HG02885 (cell line): ENCODE measurements around the gene SLC23A3.

Experiments
- ATAC-seq: cut with Tn5 transposase; IDR thresholded peaks from one replicate; pipeline ENCODE4 v1.9.1; 2021; ENCODE audit warnings: mild to moderate bottlenecking; ENCODE audit not compliant: unreplicated experiment, poor library complexity

Gene SLC23A3

GRCh38 chr2:219116776-219117646 lies 52.8 kb downstream of the SLC23A3 start:
- ATAC-seq, result no peak

DNA sequence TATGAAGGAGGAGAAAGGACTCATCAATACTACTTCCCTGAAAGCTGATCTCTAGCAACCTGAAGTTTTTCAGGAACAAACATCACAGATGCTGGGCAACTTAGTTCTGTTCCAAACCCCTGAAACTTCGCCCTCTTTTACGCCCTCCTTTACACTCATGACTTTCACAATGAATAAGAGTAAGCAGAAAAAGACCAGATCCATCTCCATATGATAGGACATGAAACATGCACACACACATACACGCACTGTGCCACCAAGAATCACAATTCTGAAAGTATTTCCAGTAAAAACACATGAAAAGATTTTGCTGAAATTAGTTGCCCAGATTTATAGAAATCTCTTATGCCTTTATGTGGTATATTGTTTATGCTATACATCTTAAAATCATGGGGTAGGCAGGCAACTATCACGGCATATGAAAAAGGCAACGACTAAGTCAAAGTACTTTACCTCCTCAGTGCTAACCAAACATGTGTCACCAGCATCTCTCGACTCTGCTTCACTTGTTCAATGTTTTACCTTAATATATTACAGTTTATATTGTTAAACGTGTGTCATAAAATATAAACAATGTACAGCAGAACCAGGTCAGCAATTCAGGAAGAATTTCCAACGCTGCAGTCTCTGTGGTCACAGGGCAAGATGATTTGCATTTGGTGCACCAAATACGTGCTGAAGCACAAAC lies 57.0 kb downstream of the SLC23A3 start:
- ATAC-seq, result no peak

DNA sequence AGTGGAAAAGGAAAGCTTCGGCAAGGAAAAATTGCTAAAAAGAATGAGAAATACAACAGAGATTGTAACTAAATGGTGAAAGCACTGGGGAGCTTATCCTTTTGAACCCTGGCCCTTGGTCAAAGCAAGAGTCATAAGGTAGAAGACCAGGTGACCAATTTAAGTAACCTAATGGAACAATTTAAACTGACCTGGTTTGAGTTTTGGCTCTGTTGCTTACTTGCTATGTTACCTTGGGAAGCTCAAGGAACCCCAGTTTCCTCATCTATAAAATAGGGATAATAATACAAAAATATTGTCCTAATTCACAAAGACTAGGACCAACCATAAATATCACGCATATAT lies 57.8 kb downstream of the SLC23A3 start:
- ATAC-seq, result no peak
